B cell (primary cell): ENCODE measurements around the gene PKP2. TPM values are rescaled to one million over a fixed set of nuclear protein-coding genes. Genes with fewer than 3 reads are reported as not detected.

Experiments
- ATAC-seq: fragments of 200-7000 bp; cut with Tn5 transposase; one replicate; pipeline ENCODE4 v1.10.0; 2021; ENCODE audit warnings: low read depth, mild to moderate bottlenecking, moderate number of reproducible peaks, moderate library complexity
- CTCF ChIA-PET: fragments of 350-600 bp; sonication (Branson Sonifier 250); formaldehyde crosslinking; loops from one replicate; lab custom pipeline; 2021; ENCODE audit warnings: antibody characterized with exemption, inconsistent platforms; lab: Charles Lee
- POLR2A ChIA-PET: fragments of 350-600 bp; sonication (Branson Sonifier 250); formaldehyde crosslinking; loops from one replicate; lab custom pipeline; 2021; ENCODE audit warnings: antibody characterized with exemption; lab: Charles Lee
- DNase-seq: peaks from one replicate; pipeline ENCODE4 v3.0.0; 2013
- H2AFZ ChIP-seq: 2 replicates; pipeline ENCODE4 v1.6.1; 2012; ENCODE audit warnings: mild to moderate bottlenecking, low read depth, low read length; ENCODE audit not compliant: insufficient read depth, poor library complexity, severe bottlenecking
- H3K27ac ChIP-seq, 2 donors: 1 replicate in 1 of 2; 2 replicates in 1 of 2; pipeline ENCODE4 v1.5.1; 2012 to 2013; ENCODE audit warnings: low read length in 2 of 2, mild to moderate bottlenecking in 2 of 2, moderate library complexity in 1 of 2
- H3K27me3 ChIP-seq, 4 experiments: fragments of 200-600 bp in 1 of 4; sonication (generic) in 1 of 4; replicated peaks in 1 of 4; 1 replicate in 2 of 4; 2 replicates in 2 of 4; pipeline versions ENCODE4 v1.6.1 to v1.7.0; 2013 to 2016; ENCODE audit warnings: low read length in 3 of 4, mild to moderate bottlenecking in 2 of 4, mixed read lengths in 1 of 4, moderate library complexity in 1 of 4; ENCODE audit not compliant: insufficient read depth in 4 of 4, control insufficient read depth in 3 of 4; ENCODE audit errors: control extremely low read depth in 1 of 4
- H3K36me3 ChIP-seq, 2 experiments: replicated peaks in 1 of 2; 1 replicate in 1 of 2; 2 replicates in 1 of 2; pipeline versions ENCODE4 v1.6.1 to v1.7.1; 2013; ENCODE audit warnings: low read length in 1 of 2; ENCODE audit not compliant: insufficient read depth in 2 of 2, control insufficient read depth in 1 of 2; ENCODE audit errors: control extremely low read depth in 1 of 2, extremely low read depth in 1 of 2
- H3K4me1 ChIP-seq, 2 donors: fragments of 200-600 bp in 1 of 2; sonication (generic) in 1 of 2; 1 replicate in 1 of 2; 2 replicates in 1 of 2; pipeline versions ENCODE4 v1.5.1 to v1.6.1; 2013 to 2017; ENCODE audit warnings: low read length in 2 of 2; ENCODE audit not compliant: control insufficient read depth in 2 of 2, insufficient read depth in 2 of 2
- H3K4me2 ChIP-seq: replicated peaks from 2 replicates; pipeline ENCODE3; 2012; ENCODE audit warnings: mild to moderate bottlenecking, low read depth, low read length; ENCODE audit not compliant: poor library complexity, severe bottlenecking
- H3K4me3 ChIP-seq, 5 experiments: fragments of 200-600 bp in 1 of 5; sonication (generic) in 1 of 5; 1 replicate in 3 of 5; 2 replicates in 2 of 5; pipeline versions ENCODE4 v1.5.1 to v1.7.0; 2011 to 2016; ENCODE audit warnings: low read length in 4 of 5, mild to moderate bottlenecking in 4 of 5, low read depth in 2 of 5, control low read depth in 1 of 5, moderate library complexity in 1 of 5; ENCODE audit not compliant: insufficient read depth in 1 of 5; ENCODE audit errors: control extremely low read depth in 1 of 5, extremely low read depth in 1 of 5
- H3K79me2 ChIP-seq: fragments of 200-600 bp; sonication (generic); one replicate; pipeline ENCODE4 v1.6.0; 2016; ENCODE audit warnings: low read length; ENCODE audit not compliant: control insufficient read depth, insufficient read depth
- H3K9ac ChIP-seq: fragments of 200-600 bp; sonication (generic); 2 replicates; pipeline ENCODE4 v1.6.1; 2017; ENCODE audit warnings: mild to moderate bottlenecking, low read length, moderate library complexity
- H3K9me3 ChIP-seq, 3 donors: one replicate each; pipeline versions ENCODE4 v1.6.1 to v1.7.1; 2013; ENCODE audit warnings: low read length in 2 of 3; ENCODE audit not compliant: control insufficient read depth in 2 of 3, insufficient read depth in 1 of 3; ENCODE audit errors: control extremely low read depth in 1 of 3
- H4K20me1 ChIP-seq: 2 replicates; pipeline ENCODE4 v1.6.0; 2012; ENCODE audit warnings: mild to moderate bottlenecking, low read length; ENCODE audit not compliant: insufficient read depth, control insufficient read depth, poor library complexity, severe bottlenecking
- H3K27ac Mint-ChIP-seq: one replicate; pipeline ENCODE4 v1.8.0; 2021; ENCODE audit warnings: mixed read lengths
- H3K27me3 Mint-ChIP-seq: one replicate; pipeline ENCODE4 v1.8.0; 2021; ENCODE audit warnings: mixed read lengths
- H3K4me1 Mint-ChIP-seq: one replicate; pipeline ENCODE4 v1.8.0; 2021; ENCODE audit warnings: mixed read lengths
- H3K4me3 Mint-ChIP-seq: one replicate; pipeline ENCODE4 v1.8.0; 2021; ENCODE audit warnings: mixed read lengths
- H3K9me3 Mint-ChIP-seq: one replicate; pipeline ENCODE4 v1.8.0; 2022; ENCODE audit warnings: mixed read lengths; ENCODE audit not compliant: insufficient read depth
- CTCF ChIP-seq: fragments of 200-600 bp; IDR thresholded peaks from one replicate; pipeline ENCODE4 v1.8.0; 2022; ENCODE audit warnings: antibody characterized with exemption, mild to moderate bottlenecking
- EZH2 ChIP-seq: IDR thresholded peaks from 2 replicates; pipeline ENCODE4 v1.6.1; 2012; ENCODE audit warnings: borderline replicate concordance, low read depth, mild to moderate bottlenecking, moderate library complexity, low read length; ENCODE audit not compliant: insufficient read depth, poor library complexity, severe bottlenecking
- WGBS: methylation state at CpG from one replicate; pipeline ENCODE4 v1.1.5; 2013; ENCODE audit warnings: missing lambda C conversion rate; ENCODE audit not compliant: insufficient coverage; 5-methylcytosine and 5-hydroxymethylcytosine counted together
- intact Hi-C: fragments of 100-400 bp; cut with micrococcal nuclease; formaldehyde crosslinking; loops from one replicate; pipeline ENCODE4 v1.10.0; 2022
- polyA plus RNA-seq: library from polyadenylated mRNA; depleted of rRNA; stranded (reverse); fragments of >200 nt; gene quantifications from 2 replicates; pipeline ENCODE4 v1.2.3, GENCODE V29; 2012
- total RNA-seq, 2 donors: library from RNA; stranded (reverse); fragments of 120-200 nt in 1 of 2; gene quantifications; 1 replicate in 1 of 2; 2 replicates in 1 of 2; pipeline versions ENCODE4 v1.2.3 to v1.2.4, GENCODE V29; 2013 to 2022

Gene PKP2
- total and polyA plus RNA-seq, 2 donors (not counting 1 experiment from before 2014, with no cell fraction given), result not detected

DNA sequence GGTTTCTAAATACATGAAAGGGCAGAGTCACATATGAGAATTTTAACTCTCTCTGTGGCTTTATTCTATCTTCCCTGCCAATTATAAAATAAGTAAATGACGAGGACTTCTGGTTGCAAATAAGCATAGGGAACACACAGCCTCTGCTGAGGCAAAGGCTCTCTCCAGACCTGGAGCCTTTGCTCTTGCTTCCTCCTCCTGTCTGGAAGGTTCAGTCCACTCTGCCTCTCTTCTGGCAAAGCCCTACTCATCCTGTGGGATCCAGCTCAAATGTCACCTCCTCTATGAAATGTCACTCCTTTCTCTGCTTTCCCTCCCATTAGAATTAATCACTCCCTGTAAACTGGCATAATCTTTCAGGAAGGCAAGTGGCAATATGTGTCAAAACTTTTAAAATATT lies 41.9 kb downstream of the PKP2 start:
- Histone ChIP-seq H3K27me3 (peaks cover 0 to 3% (median 0%) of the 10 kb centered on the region in 4 experiments), H3K79me2 (no peaks in the 10 kb centered on the region), H3K36me3 (no peaks in the 10 kb centered on the region), H2AFZ (no peak overlapping the region), H3K9me3 (no peaks in the 10 kb centered on the region), H3K4me1 (no peaks in the 10 kb centered on the region), H3K9ac (no peak overlapping the region), H3K4me2 (no peak overlapping the region), H4K20me1 (no peaks in the 10 kb centered on the region), H3K4me3 (no peak overlapping the region), H3K27ac (no peak overlapping the region)
- ATAC-seq, result no peak
- Mint-ChIP-seq H3K27ac (no peak overlapping the region), H3K4me1 (no peaks in the 10 kb centered on the region), H3K27me3 (peaks cover 9% of the 10 kb centered on the region), H3K4me3 (no peak overlapping the region), H3K9me3 (no peaks in the 10 kb centered on the region)
- ChIA-PET POLR2A (no interaction called here), CTCF (no interaction called here)
- intact Hi-C loops, result no loop called here
- TF ChIP-seq EZH2 (no peak), CTCF (no peak)
- DNase-seq, result no peak
- WGBS, result no CpG with 5 or more reads among the region's 1 CpG

- Histone ChIP-seq H3K4me2 (no peak overlapping the region), H3K36me3 (no peaks in the 10 kb centered on the region), H3K27ac (no peak overlapping the region), H3K4me1 (no peaks in the 10 kb centered on the region), H3K4me3 (no peak overlapping the region), H4K20me1 (no peaks in the 10 kb centered on the region), H3K9me3 (no peaks in the 10 kb centered on the region), H3K9ac (no peak overlapping the region), H2AFZ (no peak overlapping the region), H3K79me2 (no peaks in the 10 kb centered on the region), H3K27me3 (peaks cover 0 to 3% (median 0%) of the 10 kb centered on the region in 4 experiments)
- intact Hi-C loops, result no loop called here
- ChIA-PET CTCF (no interaction called here), POLR2A (no interaction called here)
- Mint-ChIP-seq H3K9me3 (no peaks in the 10 kb centered on the region), H3K4me3 (no peak overlapping the region), H3K4me1 (no peaks in the 10 kb centered on the region), H3K27ac (no peak overlapping the region), H3K27me3 (peaks cover 8% of the 10 kb centered on the region)
- DNase-seq (no peak), ATAC-seq (no peak)
- 83% methylated on average over 1 of the region's 4 CpGs for WGBS
- no peak for TF ChIP-seq EZH2
Observed at GRCh38 chr12:32854097-32854496, 42.5 kb downstream of the PKP2 start.
